Neural cell (in vitro differentiated cells): ENCODE data around the gene FAM171A1.

ENCODE experiments used
- CTCF ChIP-seq: fragments of 450-650 bp; IDR thresholded peaks from 2 replicates; pipeline ENCODE4 v1.5.1; 2014; ENCODE audit warnings: antibody characterized with exemption, mild to moderate bottlenecking, moderate library complexity; ENCODE audit not compliant: poor library complexity, severe bottlenecking
- EP300 ChIP-seq: fragments of 450-650 bp; conservative IDR thresholded peaks from 2 replicates; pipeline ENCODE4 v1.6.1; 2014; ENCODE audit warnings: antibody characterized with exemption, mild to moderate bottlenecking, moderate library complexity; ENCODE audit not compliant: poor library complexity, severe bottlenecking
- EZH2 ChIP-seq: fragments of 200-600, 300-800 bp; shearing (Covaris generic), sonication (generic); IDR thresholded peaks from 2 replicates; pipeline ENCODE4 v1.6.1; 2014; ENCODE audit warnings: antibody characterized with exemption, low read length, borderline replicate concordance, mild to moderate bottlenecking; ENCODE audit not compliant: insufficient read depth, poor library complexity, severe bottlenecking
- MXI1 ChIP-seq: fragments of 450-650 bp; conservative IDR thresholded peaks from 2 replicates; pipeline ENCODE4 v1.6.1; 2014; ENCODE audit warnings: antibody characterized with exemption, mild to moderate bottlenecking; ENCODE audit not compliant: poor library complexity, severe bottlenecking
- POLR2AphosphoS5 ChIP-seq: IDR thresholded peaks from 2 replicates; pipeline ENCODE4 v1.6.1; 2012
- RAD21 ChIP-seq: fragments of 450-650 bp; conservative IDR thresholded peaks from 2 replicates; pipeline ENCODE4 v1.6.1; 2014; ENCODE audit warnings: antibody characterized with exemption, mild to moderate bottlenecking, moderate library complexity
- REST ChIP-seq: IDR thresholded peaks from 2 replicates; pipeline ENCODE4 v1.6.1; 2012; ENCODE audit warnings: borderline replicate concordance
- TAF1 ChIP-seq: IDR thresholded peaks from 2 replicates; pipeline ENCODE4 v1.6.1; 2012; ENCODE audit warnings: low read depth

GRCh38 chr10:15341502-15342128, 29.5 kb downstream of the FAM171A1 start:
- TF ChIP-seq CTCF (no peak), POLR2AphosphoS5 (no peak), TAF1 (no peak), REST (no peak), MXI1 (no peak), RAD21 (no peak), EZH2 (no peak), EP300 (no peak)
